DMS79 treated with DMSO at 0.1 percent for 48 hours (cell line): ENCODE measurements around the gene KLRC1.
"Not testable (repeated sequence)": the region's sequence is repeated elsewhere in the genome, so short reads cannot be mapped to it uniquely, and the experiment has no call there.

ENCODE experiments used
- DNase-seq: peaks from one replicate; lab custom pipeline; 2025; lab: John Stamatoyannopoulos, UW

KLRC1 gene

GRCh38 chr12:10453156-10453555 lies at the start of gene KLRC1:
Gene KLRC1, minus strand, starts transcription at chr12:10453377. Its CDS starts 2,221 bp downstream, at chr12:10451156.
- DNase-seq, result no peak

GRCh38 chr12:10501030-10501429 lies 47.9 kb upstream of the KLRC1 start:
- no peak for DNase-seq

- no peak for DNase-seq
These were observed 44.9 kb upstream of the KLRC1 start for GRCh38 chr12:10498042-10498441.

GRCh38 chr12:10497602-10498001 lies 44.4 kb upstream of the KLRC1 start:
- no peak for DNase-seq

- DNase-seq, result no peak
These were observed 38.6 kb upstream of the KLRC1 start for GRCh38 chr12:10491766-10492165.

- DNase-seq, result not testable (repeated sequence)
These were observed 34.2 kb upstream of the KLRC1 start for GRCh38 chr12:10487328-10487727.

- DNase-seq, result not testable (repeated sequence)
These were observed 28.7 kb upstream of the KLRC1 start for GRCh38 chr12:10481901-10482300.

- not testable (repeated sequence) for DNase-seq
These were observed 19.6 kb upstream of the KLRC1 start for GRCh38 chr12:10472808-10473207.

GRCh38 chr12:10469701-10470100 lies 16.5 kb upstream of the KLRC1 start:
- no peak for DNase-seq

GRCh38 chr12:10466311-10466710 lies 13.1 kb upstream of the KLRC1 start:
- DNase-seq, result no peak

GRCh38 chr12:10457760-10458159 lies 4.6 kb upstream of the KLRC1 start:
- no peak for DNase-seq

GRCh38 chr12:10456856-10457255 lies 3.7 kb upstream of the KLRC1 start:
- DNase-seq, result no peak

- no peak for DNase-seq
These were observed 2.6 kb upstream of the KLRC1 start for GRCh38 chr12:10455766-10456165.

- DNase-seq, result no peak
These were observed 1.4 kb upstream of the KLRC1 start for GRCh38 chr12:10454531-10454930.

- DNase-seq, result no peak
These were observed 4.9 kb downstream of the KLRC1 start for GRCh38 chr12:10448236-10448635.

GRCh38 chr12:10446052-10446451 lies 7.1 kb downstream of the KLRC1 start:
- not testable (repeated sequence) for DNase-seq

- not testable (repeated sequence) for DNase-seq
These were observed 12.0 kb downstream of the KLRC1 start for GRCh38 chr12:10441144-10441543.

- DNase-seq, result not testable (repeated sequence)
These were observed 13.4 kb downstream of the KLRC1 start for GRCh38 chr12:10439608-10440274.

- not testable (repeated sequence) for DNase-seq
These were observed 15.6 kb downstream of the KLRC1 start for GRCh38 chr12:10437601-10438000.

- DNase-seq, result not testable (repeated sequence)
These were observed 17.4 kb downstream of the KLRC1 start, which contains the start of gene KLRC2 for GRCh38 chr12:10435816-10436215. Gene KLRC2, minus strand, starts transcription at chr12:10436010. Its CDS starts 24 bp downstream, at chr12:10435986.

GRCh38 chr12:10430623-10431022 lies 22.6 kb downstream of the KLRC1 start:
- not testable (repeated sequence) for DNase-seq

GRCh38 chr12:10425938-10426337 lies 27.2 kb downstream of the KLRC1 start:
- DNase-seq, result not testable (repeated sequence)

GRCh38 chr12:10424260-10424899 lies 28.8 kb downstream of the KLRC1 start:
- not testable (repeated sequence) for DNase-seq
